ENCODE results near the gene ZNF358.

ZNF358 gene

GRCh38 chr19:7552781-7553180, 36.9 kb downstream of the ZNF358 start:
- no peak overlapping the region for H2AFZ ChIP-seq (ENCODE audit: low read length)
- no peaks in the 10 kb centered on the region for H3K9me3 ChIP-seq (ENCODE audit: low read length)
- H4K20me1 ChIP-seq (ENCODE audit: insufficient read depth, low read length): no peaks in the 10 kb centered on the region
- H3K4me1 ChIP-seq (ENCODE audit: insufficient read depth, low read length, severe bottlenecking): no peaks in the 10 kb centered on the region
- no peak for TF ChIP-seq EZH2 (IDR thresholded peaks at IDR 0.05; ENCODE audit: borderline replicate concordance, low read length)
- TF ChIP-seq CTCF (IDR thresholded peaks at IDR 0.05; ENCODE audit: low read length): no peak
- H3K27me3 ChIP-seq (ENCODE audit: insufficient read depth, low read length): no peaks in the 10 kb centered on the region
- H3K36me3 ChIP-seq (ENCODE audit: insufficient read depth, low read length): peaks cover 49% of the 10 kb centered on the region
- no peaks in the 10 kb centered on the region for H3K9me2 ChIP-seq (ENCODE audit: low read depth, low read length)
- no peaks in the 10 kb centered on the region for H3F3A ChIP-seq (ENCODE audit: insufficient read depth, low read length)
- H3K79me2 ChIP-seq (ENCODE audit: insufficient read depth, low read length): no peaks in the 10 kb centered on the region
- no peak overlapping the region for H3K4me3 ChIP-seq (ENCODE audit: low read depth, low read length, poor library complexity, severe bottlenecking)
- H3K27ac ChIP-seq (ENCODE audit: low read depth, low read length, poor library complexity, severe bottlenecking): no peak overlapping the region
- H3K4me2 ChIP-seq (ENCODE audit: low read length): no peak overlapping the region
- no peak overlapping the region for H3K9ac ChIP-seq (ENCODE audit: low read length)

GRCh38 chr19:7554565-7554964, 38.7 kb downstream of the ZNF358 start:
- no peaks in the 10 kb centered on the region for H3K9me3 ChIP-seq (ENCODE audit: low read length)
- H2AFZ ChIP-seq (ENCODE audit: low read length): no peak overlapping the region
- H3K27me3 ChIP-seq (ENCODE audit: insufficient read depth, low read length): no peaks in the 10 kb centered on the region
- H3K9ac ChIP-seq (ENCODE audit: low read length): no peak overlapping the region
- no peaks in the 10 kb centered on the region for H3K9me2 ChIP-seq (ENCODE audit: low read depth, low read length)
- no peak overlapping the region for H3K4me2 ChIP-seq (ENCODE audit: low read length)
- H3K79me2 ChIP-seq (ENCODE audit: insufficient read depth, low read length): no peaks in the 10 kb centered on the region
- no peaks in the 10 kb centered on the region for H4K20me1 ChIP-seq (ENCODE audit: insufficient read depth, low read length)
- H3K36me3 ChIP-seq (ENCODE audit: insufficient read depth, low read length): peaks cover 61% of the 10 kb centered on the region
- no peak overlapping the region for H3K27ac ChIP-seq (ENCODE audit: low read depth, low read length, poor library complexity, severe bottlenecking)
- no peaks in the 10 kb centered on the region for H3F3A ChIP-seq (ENCODE audit: insufficient read depth, low read length)
- no peak overlapping the region for H3K4me3 ChIP-seq (ENCODE audit: low read depth, low read length, poor library complexity, severe bottlenecking)
- H3K4me1 ChIP-seq (ENCODE audit: insufficient read depth, low read length, severe bottlenecking): no peaks in the 10 kb centered on the region
- TF ChIP-seq EZH2 (IDR thresholded peaks at IDR 0.05; ENCODE audit: borderline replicate concordance, low read length): no peak
- no peak for TF ChIP-seq CTCF (IDR thresholded peaks at IDR 0.05; ENCODE audit: low read length)

GRCh38 chr19:7554990-7555864, 39.3 kb downstream of the ZNF358 start:
- Histone ChIP-seq H3K4me1 (ENCODE audit: insufficient read depth, low read length, severe bottlenecking) (no peaks in the 10 kb centered on the region), H3K9me2 (ENCODE audit: low read depth, low read length) (no peaks in the 10 kb centered on the region), H2AFZ (ENCODE audit: low read length) (no peak overlapping the region), H3K27ac (ENCODE audit: low read depth, low read length, poor library complexity, severe bottlenecking) (no peak overlapping the region), H3K36me3 (ENCODE audit: insufficient read depth, low read length) (peaks cover 57% of the 10 kb centered on the region), H4K20me1 (ENCODE audit: insufficient read depth, low read length) (no peaks in the 10 kb centered on the region), H3F3A (ENCODE audit: insufficient read depth, low read length) (no peaks in the 10 kb centered on the region), H3K4me3 (ENCODE audit: low read depth, low read length, poor library complexity, severe bottlenecking) (no peak overlapping the region), H3K9ac (ENCODE audit: low read length) (no peak overlapping the region), H3K9me3 (ENCODE audit: low read length) (no peaks in the 10 kb centered on the region), H3K27me3 (ENCODE audit: insufficient read depth, low read length) (no peaks in the 10 kb centered on the region), H3K4me2 (ENCODE audit: low read length) (no peak overlapping the region), H3K79me2 (ENCODE audit: insufficient read depth, low read length) (no peaks in the 10 kb centered on the region)
- TF ChIP-seq CTCF (IDR thresholded peaks at IDR 0.05; ENCODE audit: low read length) (no peak), EZH2 (IDR thresholded peaks at IDR 0.05; ENCODE audit: borderline replicate concordance, low read length) (no peak)
